Lower leg skin (tissue), 3 donors: ENCODE measurements around the gene KRT28.

Source experiments
- CTCF ChIP-seq, 3 donors: fragments of 450-650 bp; IDR thresholded peaks; one replicate each; pipeline ENCODE4 v1.5.1; 2016; ENCODE audit warnings: antibody characterized with exemption in 3 of 3, mild to moderate bottlenecking in 3 of 3, moderate library complexity in 2 of 3
- POLR2A ChIP-seq, 2 donors: fragments of 450-650 bp; IDR thresholded peaks; one replicate each; pipeline ENCODE4 v1.6.1; 2016 to 2017; ENCODE audit warnings: antibody characterized with exemption in 2 of 2, mild to moderate bottlenecking in 1 of 2, moderate library complexity in 1 of 2

GRCh38 chr17:40777971-40778370 is 21.8 kb downstream of the KRT28 start:
- TF ChIP-seq POLR2A (IDR thresholded peaks at IDR 0.05) (no peak), CTCF (IDR thresholded peaks at IDR 0.05) (no peak)
